H1 (cell line): ENCODE measurements around the gene GPR42. TPM values are rescaled to one million over a fixed set of nuclear protein-coding genes. Genes with fewer than 3 reads are reported as not detected.

ENCODE experiments used
- CTCF ChIA-PET: fragments of 300-600 bp; sonication (Branson Sonifier 250); formaldehyde crosslinking; loops from one replicate; lab custom pipeline; 2021; ENCODE audit not compliant: partially characterized antibody; lab: Charles Lee
- POLR2A ChIA-PET: fragments of 300-600 bp; sonication (Branson Sonifier 250); formaldehyde crosslinking; loops from one replicate; lab custom pipeline; 2021; ENCODE audit warnings: inconsistent platforms; ENCODE audit not compliant: partially characterized antibody; lab: Charles Lee
- DNase-seq, 2 experiments: peaks; one replicate each; pipeline versions ENCODE4 v3.0.0 to v3.0.0-alpha.2; 2010 to 2022; ENCODE audit warnings: low spot score in 2 of 2, low read depth in 1 of 2, mixed read lengths in 1 of 2
- FAIRE-seq: peaks from 2 replicates; lab custom pipeline; 2011; peaks lifted over from hg19 to GRCh38; lab: Jason Lieb, UNC
- H2AFZ ChIP-seq: 2 replicates; pipeline ENCODE4 v1.8.1; 2012; ENCODE audit warnings: low read length, inconsistent platforms
- H2AK5ac ChIP-seq: 2 replicates; pipeline ENCODE4 v1.6.1; 2013; ENCODE audit warnings: low read depth, low read length
- H2BK120ac ChIP-seq: replicated peaks from 2 replicates; pipeline ENCODE3; 2013; ENCODE audit warnings: low read depth, low read length, inconsistent platforms
- H2BK12ac ChIP-seq: 2 replicates; pipeline ENCODE4 v1.6.1; 2013; ENCODE audit warnings: low read depth, low read length
- H2BK15ac ChIP-seq: 2 replicates; pipeline ENCODE4 v1.6.1; 2013; ENCODE audit warnings: low read length
- H2BK20ac ChIP-seq: 2 replicates; pipeline ENCODE4 v1.6.1; 2013; ENCODE audit warnings: low read length
- H2BK5ac ChIP-seq: 2 replicates; pipeline ENCODE4 v1.6.1; 2013; ENCODE audit warnings: low read depth, low read length
- H3K14ac ChIP-seq: 2 replicates; pipeline ENCODE4 v1.6.1; 2013; ENCODE audit warnings: inconsistent platforms; ENCODE audit not compliant: insufficient read length
- H3K18ac ChIP-seq: 2 replicates; pipeline ENCODE4 v1.6.1; 2013; ENCODE audit warnings: low read length; ENCODE audit errors: extremely low read depth
- H3K23ac ChIP-seq: 2 replicates; pipeline ENCODE4 v1.6.1; 2013; ENCODE audit warnings: inconsistent platforms; ENCODE audit not compliant: insufficient read length
- H3K23me2 ChIP-seq: 2 replicates; pipeline ENCODE4 v1.6.1; 2013; ENCODE audit warnings: low read depth, low read length
- H3K27ac ChIP-seq: 2 replicates; pipeline ENCODE4 v1.6.1; 2011; ENCODE audit warnings: low read depth, low read length, inconsistent platforms
- H3K27me3 ChIP-seq, 4 experiments: replicated peaks in 1 of 4; 1 replicate in 1 of 4; 2 replicates in 3 of 4; pipeline versions ENCODE4 v1.6.1 to v1.8.1; 2011 to 2013; ENCODE audit warnings: low read length in 3 of 4, mild to moderate bottlenecking in 3 of 4, inconsistent platforms in 2 of 4, mixed read lengths in 2 of 4, moderate library complexity in 1 of 4; ENCODE audit not compliant: control insufficient read depth in 3 of 4, insufficient read depth in 3 of 4; ENCODE audit errors: extremely low read depth in 1 of 4
- H3K36me3 ChIP-seq, 4 experiments: 2 replicates each; pipeline versions ENCODE4 v1.6.1 to v1.8.1; 2011 to 2013; ENCODE audit warnings: mild to moderate bottlenecking in 4 of 4, low read length in 3 of 4, moderate library complexity in 2 of 4, control low read depth in 1 of 4, inconsistent platforms in 1 of 4; ENCODE audit not compliant: insufficient read depth in 4 of 4, control insufficient read depth in 2 of 4
- H3K4ac ChIP-seq: replicated peaks from 2 replicates; pipeline ENCODE3; 2013; ENCODE audit warnings: low read length, low read depth, mixed read lengths, inconsistent platforms; ENCODE audit not compliant: insufficient read length
- H3K4me1 ChIP-seq, 4 experiments: replicated peaks in 1 of 4; 1 replicate in 1 of 4; 2 replicates in 3 of 4; pipeline versions ENCODE4 v1.6.1 to v1.8.1; 2011 to 2013; ENCODE audit warnings: low read length in 3 of 4, inconsistent platforms in 2 of 4, mixed read lengths in 1 of 4; ENCODE audit not compliant: insufficient read depth in 4 of 4, control insufficient read depth in 3 of 4
- H3K4me2 ChIP-seq, 2 experiments: 2 replicates each; pipeline versions ENCODE4 v1.6.1 to v1.8.1; 2011 to 2013; ENCODE audit warnings: low read depth in 2 of 2, low read length in 2 of 2, control low read depth in 1 of 2, inconsistent platforms in 1 of 2, mild to moderate bottlenecking in 1 of 2; ENCODE audit not compliant: insufficient read depth in 1 of 2
- H3K4me3 ChIP-seq, 4 experiments: fragments of 200-600, 300-600 bp in 1 of 4; sonication (generic), shearing (Covaris generic), sonication (Bioruptor Twin) in 1 of 4; 2 replicates each; pipeline versions ENCODE4 v1.5.1 to v1.8.1; 2011 to 2016; ENCODE audit warnings: low read length in 4 of 4, low read depth in 3 of 4, control low read depth in 2 of 4, inconsistent platforms in 2 of 4, mild to moderate bottlenecking in 2 of 4, mixed read lengths in 1 of 4, moderate library complexity in 1 of 4; ENCODE audit not compliant: insufficient read depth in 2 of 4; ENCODE audit errors: extremely low read depth in 1 of 4
- H3K56ac ChIP-seq: replicated peaks from 2 replicates; pipeline ENCODE3; 2013; ENCODE audit warnings: low read depth, mild to moderate bottlenecking, mixed read lengths, low read length, inconsistent platforms; ENCODE audit not compliant: insufficient read length
- H3K79me1 ChIP-seq: 2 replicates; pipeline ENCODE4 v1.6.1; 2013; ENCODE audit warnings: low read depth, low read length, control low read depth
- H3K79me2 ChIP-seq, 2 experiments: 2 replicates each; pipeline versions ENCODE4 v1.6.1 to v1.8.1; 2012 to 2013; ENCODE audit warnings: low read length in 2 of 2, mild to moderate bottlenecking in 2 of 2, inconsistent platforms in 1 of 2; ENCODE audit not compliant: insufficient read depth in 2 of 2, control insufficient read depth in 1 of 2
- H3K9ac ChIP-seq, 4 experiments: replicated peaks in 1 of 4; 1 replicate in 1 of 4; 2 replicates in 3 of 4; pipeline versions ENCODE4 v1.6.1 to v1.8.1; 2011 to 2013; ENCODE audit warnings: low read depth in 3 of 4, low read length in 3 of 4, control low read depth in 2 of 4, mild to moderate bottlenecking in 2 of 4, moderate library complexity in 2 of 4, inconsistent platforms in 1 of 4; ENCODE audit errors: extremely low read depth in 1 of 4
- H3K9me3 ChIP-seq, 2 experiments: 2 replicates each; pipeline versions ENCODE4 v1.6.1 to v1.8.1; 2012 to 2013; ENCODE audit warnings: mild to moderate bottlenecking in 2 of 2, moderate library complexity in 2 of 2, control low read depth in 1 of 2, inconsistent platforms in 1 of 2, low read depth in 1 of 2, low read length in 1 of 2, mixed read lengths in 1 of 2; ENCODE audit not compliant: insufficient read depth in 2 of 2
- H4K20me1 ChIP-seq, 2 experiments: replicated peaks in 1 of 2; 2 replicates each; pipeline versions ENCODE3 to v1.8.1; 2011 to 2013; ENCODE audit warnings: inconsistent platforms in 2 of 2, low read length in 2 of 2, mild to moderate bottlenecking in 1 of 2; ENCODE audit not compliant: insufficient read depth in 2 of 2, control insufficient read depth in 1 of 2
- H4K5ac ChIP-seq: 2 replicates; pipeline ENCODE4 v1.6.1; 2013; ENCODE audit warnings: low read length, low read depth, mixed read lengths, inconsistent platforms; ENCODE audit not compliant: insufficient read length
- H4K8ac ChIP-seq: 2 replicates; pipeline ENCODE4 v1.8.0; 2013; ENCODE audit warnings: mild to moderate bottlenecking, moderate library complexity, low read length, inconsistent platforms; ENCODE audit not compliant: insufficient read depth; ENCODE audit errors: extremely low read depth
- H4K91ac ChIP-seq: replicated peaks from 2 replicates; pipeline ENCODE3; 2013; ENCODE audit warnings: low read length, mixed read lengths, inconsistent platforms; ENCODE audit not compliant: insufficient read length
- CHD2 ChIP-seq: IDR thresholded peaks from 2 replicates; pipeline ENCODE4 v1.6.1; 2012; ENCODE audit warnings: low read length, improper control_type of control experiment
- CTCF ChIP-seq, 3 experiments: IDR thresholded peaks; 1 replicate in 2 of 3; 2 replicates in 1 of 3; pipeline versions ENCODE4 v1.5.1 to v1.6.1; 2011; ENCODE audit warnings: low read length in 3 of 3, mild to moderate bottlenecking in 3 of 3, inconsistent platforms in 2 of 3, low read depth in 1 of 3, moderate library complexity in 1 of 3; ENCODE audit not compliant: insufficient read depth in 1 of 3; ENCODE audit errors: control extremely low read depth in 1 of 3
- E2F6 ChIP-seq: IDR thresholded peaks from 2 replicates; pipeline ENCODE4 v1.6.1; 2012; ENCODE audit warnings: inconsistent platforms
- FOSL1 ChIP-seq: IDR thresholded peaks from 2 replicates; pipeline ENCODE4 v1.6.1; 2011; ENCODE audit warnings: mild to moderate bottlenecking, low read depth, low read length, moderate library complexity; ENCODE audit not compliant: insufficient read depth
- GABPA ChIP-seq: IDR thresholded peaks from 2 replicates; pipeline ENCODE4 v1.6.1; 2011; ENCODE audit warnings: mild to moderate bottlenecking, low read length, moderate library complexity, borderline replicate concordance; ENCODE audit not compliant: insufficient read depth
- JUND ChIP-seq: IDR thresholded peaks from 2 replicates; pipeline ENCODE4 v1.6.1; 2011; ENCODE audit warnings: mild to moderate bottlenecking, improper control_type of control experiment, low read length
- KDM5A ChIP-seq: fragments of 200-600 bp; IDR thresholded peaks from 2 replicates; pipeline ENCODE4 v1.7.1; 2012; ENCODE audit warnings: mild to moderate bottlenecking, low read length, inconsistent platforms, mixed read lengths
- RAD21 ChIP-seq, 2 experiments: IDR thresholded peaks in 1 of 2; conservative IDR thresholded peaks in 1 of 2; 2 replicates each; pipeline ENCODE4 v1.6.1; 2011; ENCODE audit warnings: low read depth in 2 of 2, low read length in 2 of 2, improper control_type of control experiment in 1 of 2, inconsistent platforms in 1 of 2, mild to moderate bottlenecking in 1 of 2, moderate library complexity in 1 of 2
- SIRT6 ChIP-seq: IDR thresholded peaks from one replicate; pipeline ENCODE4 v1.7.1; 2012; ENCODE audit warnings: low read length, inconsistent platforms
- SP4 ChIP-seq: IDR thresholded peaks from 2 replicates; pipeline ENCODE4 v1.6.1; 2012; ENCODE audit warnings: low read length, inconsistent platforms
- TBP ChIP-seq: IDR thresholded peaks from 2 replicates; pipeline ENCODE4 v1.6.1; 2011; ENCODE audit warnings: low read depth, low read length, improper control_type of control experiment
- WGBS, 2 experiments: shearing (Covaris generic) in 1 of 2; methylation state at CpG; one replicate each; pipeline versions ENCODE4 v1.1.6 to v1.1.7; 2013 to 2015; ENCODE audit warnings: low lambda C conversion rate in 2 of 2, mixed read lengths in 2 of 2, inconsistent platforms in 1 of 2, low coverage in 1 of 2, missing lambda C conversion rate in 1 of 2; ENCODE audit not compliant: insufficient replicate concordance in 2 of 2, insufficient coverage in 1 of 2, insufficient read length in 1 of 2; ENCODE audit errors: extremely low coverage in 1 of 2, missing lambda C conversion rate in 1 of 2; 5-methylcytosine and 5-hydroxymethylcytosine counted together
- polyA plus RNA-seq, 7 experiments: library from polyadenylated mRNA; depleted of rRNA in 3 of 7; stranded (reverse) in 5 of 7; unstranded in 2 of 7; fragments of >200 nt in 5 of 7; fragments of 200-250 nt in 2 of 7; gene quantifications; 1 replicate in 5 of 7; 2 replicates in 1 of 7; 4 replicates in 1 of 7; pipeline versions ENCODE4 v1.2.1 to v1.2.3, GENCODE V29; 2011 to 2013; ENCODE audit warnings: missing spikeins in 2 of 7, mixed read lengths in 2 of 7
- total RNA-seq: library from RNA; stranded (reverse); fragmentation: NEBNext Ultra II Directional; extraction: Animal tissue kit (Norgen Biotek cat#: 25700); gene quantifications from 2 replicates; pipeline ENCODE4 v1.2.1, GENCODE V29; 2021

GPR42 gene
- total and polyA plus RNA-seq, 2 of the 8 experiments (the other 6 are each of a cell fraction or from before 2014, with no cell fraction given): not detected

DNA sequence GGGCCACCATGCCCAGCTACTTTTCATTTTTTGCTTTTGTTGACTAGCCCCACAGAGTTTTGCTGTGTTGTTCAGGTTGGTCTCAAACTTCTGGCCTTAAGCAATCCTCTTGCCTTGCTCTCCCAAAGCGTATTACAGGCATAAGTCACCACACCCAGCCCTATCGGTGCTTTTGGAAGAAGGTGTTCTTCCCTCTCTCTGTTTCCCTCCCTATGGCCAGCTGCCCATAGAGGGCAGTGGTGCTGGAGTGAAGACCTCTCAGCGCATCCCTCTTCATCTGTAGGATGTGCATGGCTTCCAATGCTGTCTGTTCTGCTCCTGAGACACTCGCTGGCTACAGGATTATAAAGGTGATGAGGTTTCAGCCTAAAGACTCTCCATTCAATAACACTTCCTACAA, 43.2 kb upstream of the GPR42 start:
- no peak overlapping the region for H3K4me2 ChIP-seq
- H3K27me3 ChIP-seq: no peaks in the 10 kb centered on the region
- DNase-seq (no peak), FAIRE-seq (no peak)
- POLR2A ChIA-PET: no interaction called here
- no peaks in the 10 kb centered on the region; a peak in 1 of 7 replicates for H3K4me1 ChIP-seq
- no peak overlapping the region for H2AK5ac ChIP-seq
- H3K14ac ChIP-seq: no peak overlapping the region
- no peaks in the 10 kb centered on the region for H3K36me3 ChIP-seq
- H4K8ac ChIP-seq: no peak overlapping the region
- no peaks in the 10 kb centered on the region for H3K23me2 ChIP-seq
- no peak overlapping the region for H2BK20ac ChIP-seq
- no peak overlapping the region for H2BK12ac ChIP-seq
- no peak overlapping the region for H3K4me3 ChIP-seq
- H4K20me1 ChIP-seq: no peaks in the 10 kb centered on the region
- TF ChIP-seq CTCF (IDR thresholded peaks at IDR 0.05; ENCODE audit: control extremely low read depth in 1 of 3, insufficient read depth in 1 of 3, low read depth in 1 of 3, low read length in 3 of 3): peak; percentile 42 to 73 (median 71); a peak in 3 of 4 replicates
- no peak for TF ChIP-seq SP4
- TF ChIP-seq CHD2: no peak
- TF ChIP-seq RAD21 (IDR thresholded peaks at IDR 0.05 in 1 of 2, conservative IDR thresholded peaks at IDR 0.05 in 1 of 2; ENCODE audit: low read depth in 2 of 2, low read length in 2 of 2): peak; percentile 35 to 39; a peak in 3 of 4 replicates
- TF ChIP-seq FOSL1: no peak
- no peak for TF ChIP-seq JUND
- TF ChIP-seq E2F6: no peak
- no peak for TF ChIP-seq KDM5A
- no peak for TF ChIP-seq GABPA
- TF ChIP-seq SIRT6: no peak
- TF ChIP-seq TBP: no peak
- no peak overlapping the region for H2BK120ac ChIP-seq
- no peak overlapping the region for H4K5ac ChIP-seq
- H4K91ac ChIP-seq: no peak overlapping the region
- no peak overlapping the region for H3K9ac ChIP-seq
- WGBS, 2 experiments: 81% methylated on average over 4 of the region's 4 CpGs; no CpG with 5 or more reads in 1 of the 2 experiments
- no peak overlapping the region for H3K56ac ChIP-seq
- no peak overlapping the region for H3K4ac ChIP-seq
- no peak overlapping the region for H3K18ac ChIP-seq
- no peak overlapping the region for H3K23ac ChIP-seq
- H3K9me3 ChIP-seq: no peaks in the 10 kb centered on the region
- H3K27ac ChIP-seq: no peak overlapping the region
- no peaks in the 10 kb centered on the region for H3K79me1 ChIP-seq
- H2AFZ ChIP-seq: no peak overlapping the region
- H3K79me2 ChIP-seq: no peaks in the 10 kb centered on the region
- CTCF ChIA-PET: interaction anchor here (0.6 to 3.3 kb wide), 10 partner anchors 8 to 283 kb away, joined by 3 to 20 read pairs (median 4); partner anchors contain the start of gene FFAR3
- H2BK15ac ChIP-seq: no peak overlapping the region
- H2BK5ac ChIP-seq: no peak overlapping the region
